Activated CD8-positive, alpha-beta memory T cell treated with anti-CD3 and anti-CD28 coated beads for 24 hours (primary cell): ENCODE results near the gene KREMEN1.

Source experiments
- DNase-seq: peaks from one replicate; pipeline ENCODE4 v3.0.0-alpha.2; 2020

KREMEN1 gene

GRCh38 chr22:29209624-29209929 lies 136.7 kb downstream of the KREMEN1 start:
- DNase-seq = no peak

- DNase-seq = no peak
These were observed 138.2 kb downstream of the KREMEN1 start for GRCh38 chr22:29211066-29211465.

- DNase-seq = no peak
These were observed 138.6 kb downstream of the KREMEN1 start for GRCh38 chr22:29211466-29211865.

GRCh38 chr22:29212743-29213142 lies 139.9 kb downstream of the KREMEN1 start:
- no peak for DNase-seq

DNA sequence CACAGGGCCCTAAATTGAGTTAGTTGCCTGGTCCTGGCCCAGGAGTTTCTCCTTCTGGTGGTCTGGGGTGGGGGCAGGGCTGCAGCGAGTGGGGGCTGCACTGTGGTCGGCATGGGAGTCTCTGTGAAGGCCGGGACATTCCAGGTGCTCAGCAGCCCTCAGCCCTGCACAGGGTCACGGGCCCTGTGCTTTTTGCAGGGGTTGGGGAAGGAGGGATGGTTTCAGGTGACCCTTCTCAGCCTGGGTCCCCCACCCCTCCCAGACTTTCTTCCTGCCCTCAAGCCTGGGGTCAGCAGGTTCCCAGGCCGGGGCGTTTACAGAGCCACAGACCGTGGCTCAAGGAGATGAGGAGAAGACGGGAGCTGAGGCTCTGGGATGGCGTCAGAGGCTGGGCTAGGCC lies 140.7 kb downstream of the KREMEN1 start:
- DNase-seq = no peak

- DNase-seq = no peak
These were observed 141.4 kb downstream of the KREMEN1 start for GRCh38 chr22:29214232-29214631.

DNA sequence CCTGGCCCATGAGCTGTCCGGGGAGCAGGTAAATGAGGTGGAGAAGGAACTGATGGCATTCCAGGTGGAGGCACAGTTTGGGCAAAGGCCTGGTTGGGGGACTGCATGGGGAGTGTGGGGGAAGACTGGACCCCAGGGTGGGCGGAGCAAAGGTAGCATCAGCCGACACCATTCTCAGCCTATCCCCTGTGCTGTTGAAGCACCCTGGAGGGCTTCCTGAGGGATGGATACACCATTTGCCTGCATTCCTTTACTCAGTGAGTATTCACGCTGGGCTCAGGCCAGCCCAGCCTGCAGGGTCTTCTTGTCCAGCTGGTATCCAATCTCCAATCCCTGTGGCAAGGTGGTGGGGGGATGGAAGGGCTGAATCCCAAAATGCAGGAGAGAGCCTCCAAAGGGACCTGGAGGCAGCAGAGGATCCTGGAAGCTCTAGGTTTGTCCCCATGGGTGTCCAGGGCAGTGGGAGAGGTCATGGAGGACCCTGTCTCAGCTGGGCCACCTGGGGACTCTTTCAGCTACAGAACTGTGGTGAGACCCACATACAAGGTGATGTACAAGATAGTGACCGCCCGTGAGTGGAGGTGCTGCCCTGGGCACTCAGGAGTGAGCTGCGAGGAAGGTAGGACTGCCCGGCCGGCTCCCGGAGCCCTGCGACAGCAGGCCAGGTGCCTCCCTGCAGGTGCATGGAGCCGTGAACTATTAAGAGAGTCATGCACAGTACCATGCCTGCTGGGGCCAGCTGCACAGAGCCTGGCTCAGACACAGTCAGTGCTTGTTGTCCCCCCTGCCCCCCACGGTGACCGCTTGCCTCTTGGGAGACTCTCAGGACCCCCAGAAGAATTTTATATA lies 142.4 kb downstream of the KREMEN1 start:
- DNase-seq = no peak

- no peak for DNase-seq
These were observed 143.4 kb downstream of the KREMEN1 start for GRCh38 chr22:29216011-29216872.

DNA sequence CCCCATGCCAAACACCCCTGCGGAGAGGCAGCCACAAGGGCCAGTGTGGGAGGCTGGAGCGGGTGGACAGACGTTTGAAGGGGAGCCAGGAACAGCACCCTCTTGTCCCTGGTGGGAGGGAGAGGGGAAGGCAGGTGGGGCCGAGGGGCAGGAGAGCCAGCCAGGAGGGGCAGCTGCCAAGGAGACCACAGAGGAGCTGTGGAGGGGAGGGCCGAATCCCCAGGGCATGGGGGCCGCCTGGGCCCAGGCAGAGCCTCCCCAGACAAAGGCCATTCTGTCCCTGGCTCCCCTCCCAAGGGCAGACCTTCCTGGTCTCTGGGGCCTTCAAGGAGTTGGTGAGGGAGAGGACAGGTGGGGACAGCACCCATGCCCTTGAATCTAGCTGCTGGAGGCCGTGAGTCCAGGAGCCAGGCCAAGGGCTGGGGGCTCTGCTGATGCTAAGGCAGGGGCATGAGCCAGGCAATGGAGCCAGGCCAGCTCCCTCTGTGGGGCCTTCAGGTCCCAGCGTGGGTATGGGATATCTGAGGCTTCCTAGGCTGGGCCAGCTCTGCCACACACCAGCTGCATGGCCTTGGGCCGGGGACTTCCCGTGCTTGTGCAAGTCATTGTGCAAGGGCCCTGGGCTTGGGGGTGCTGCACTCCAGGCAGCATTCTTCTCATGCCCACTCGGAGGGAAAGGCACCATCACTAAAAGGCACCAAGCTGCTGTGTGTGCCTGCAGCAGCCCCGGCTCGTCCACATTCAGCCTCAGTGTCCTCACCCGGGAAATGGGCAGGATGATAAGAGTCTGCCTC lies 144.2 kb downstream of the KREMEN1 start:
- no peak for DNase-seq
